ENCODE results near the gene PAN3. TPM values are rescaled to one million over a fixed set of nuclear protein-coding genes. Genes with fewer than 3 reads are reported as not detected.

Gene PAN3
- total and polyA plus RNA-seq, 2 of the 8 experiments (the other 6 are each of a cell fraction or from before 2014, with no cell fraction given) = 12.7 to 39.3 TPM

Small RNA genes within 50 kb of the gene (small RNA-seq; reads per million reads assigned to genes)
- gene RNU6-82P (ENCODE audit: insufficient read depth) = not detected

Other genes starting within 250 kb of the PAN3 start
- not detected in 2 replicates for gene PDX1, start 218.5 kb upstream of the PAN3 start, total RNA-seq (2021; fragmentation: NEBNext Ultra II Directional; extraction: Animal tissue kit (Norgen Biotek cat#: 25700))
- not detected in 2 replicates for gene PDX1, start 218.5 kb upstream of the PAN3 start, polyA plus RNA-seq (2011; rRNA removed)
- gene CDX2, start 169.2 kb upstream of the PAN3 start, total RNA-seq (2021; fragmentation: NEBNext Ultra II Directional; extraction: Animal tissue kit (Norgen Biotek cat#: 25700)) = 0.09 TPM in 1 of 2 replicates, not detected in the other
- not detected in 2 replicates for gene CDX2, start 169.2 kb upstream of the PAN3 start, polyA plus RNA-seq (2011; rRNA removed)
- not detected in 2 replicates for gene URAD, start 149.9 kb upstream of the PAN3 start, total RNA-seq (2021; fragmentation: NEBNext Ultra II Directional; extraction: Animal tissue kit (Norgen Biotek cat#: 25700))
- not detected in 2 replicates for gene URAD, start 149.9 kb upstream of the PAN3 start, polyA plus RNA-seq (2011; rRNA removed)
- 0.65 and 0.71 TPM in 2 replicates for gene FLT3, start 38.0 kb upstream of the PAN3 start, total RNA-seq (2021; fragmentation: NEBNext Ultra II Directional; extraction: Animal tissue kit (Norgen Biotek cat#: 25700))
- gene FLT3, start 38.0 kb upstream of the PAN3 start, polyA plus RNA-seq (2011; rRNA removed) = 0.19 and 0.44 TPM in 2 replicates